CD4-positive, alpha-beta T cell treated with Interleukin-17A for 1 hour (primary cell): Measurements from ENCODE around the gene KNTC1.
"Not testable (repeated sequence)": the region's sequence is repeated elsewhere in the genome, so short reads cannot be mapped to it uniquely, and the experiment has no call there.

Experiments used
- DNase-seq: peaks from one replicate; pipeline ENCODE4 v3.0.0-alpha.2; 2020

The KNTC1 gene

GRCh38 chr12:122560138-122560537, 33.1 kb downstream of the KNTC1 start:
- DNase-seq: no peak

DNA sequence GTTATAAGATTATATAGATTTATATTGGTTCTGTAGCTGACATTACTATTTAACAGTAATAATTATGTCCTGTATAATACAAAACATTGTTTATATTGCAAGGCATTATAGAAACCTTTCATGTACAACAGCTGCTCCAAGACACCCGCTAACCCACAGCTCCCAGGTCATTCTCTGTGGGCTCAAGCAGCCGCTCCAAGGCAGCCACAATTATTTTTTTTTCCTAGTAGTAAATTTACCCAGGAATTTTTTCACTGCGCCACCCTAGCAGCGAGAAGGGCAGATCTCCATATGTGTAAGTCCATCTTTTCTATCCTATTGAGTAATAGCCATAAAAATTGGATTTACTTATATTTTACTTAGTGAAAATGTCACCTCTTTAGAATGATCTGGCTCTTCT, 36.3 kb downstream of the KNTC1 start:
- no peak for DNase-seq

DNA sequence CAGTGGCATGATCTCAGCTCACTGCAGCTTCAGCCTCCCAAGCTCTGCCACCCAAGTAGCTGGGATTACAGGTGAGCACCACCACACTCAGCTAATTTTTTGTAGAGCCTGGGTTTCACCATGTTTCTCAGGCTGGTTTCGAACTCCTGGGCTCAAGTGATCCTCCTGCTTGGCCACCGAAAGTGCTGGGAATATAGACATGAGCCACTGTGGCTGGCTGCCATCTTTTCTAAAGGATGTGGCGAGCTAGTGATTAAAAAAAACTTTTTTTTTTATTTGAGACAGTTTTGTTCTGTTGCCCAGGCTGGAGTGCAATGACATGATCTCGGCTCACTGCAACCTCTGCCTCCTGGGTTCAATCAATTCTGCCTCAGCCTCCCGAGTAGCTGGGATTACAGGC, 39.8 kb downstream of the KNTC1 start:
- not testable (repeated sequence) for DNase-seq

DNA sequence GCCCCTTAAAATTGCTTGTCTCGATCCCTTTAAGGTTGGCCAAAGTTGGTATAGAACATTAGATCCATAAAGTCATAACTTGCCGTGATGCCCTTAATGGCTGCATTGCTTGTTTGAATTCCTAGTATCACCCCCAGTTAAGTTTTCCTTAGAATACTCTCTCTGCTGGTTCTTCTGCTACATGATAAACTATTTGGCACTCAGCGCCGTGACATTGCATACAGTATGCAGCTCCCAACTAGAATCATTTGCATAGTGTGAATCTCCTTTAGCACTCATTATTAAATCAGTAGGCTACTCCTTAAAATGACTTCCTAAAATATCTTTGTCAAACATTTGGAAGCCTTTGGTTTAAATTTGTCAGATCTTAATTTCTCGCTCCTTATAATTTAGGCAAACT, 42.2 kb downstream of the KNTC1 start:
- DNase-seq: no peak

DNA sequence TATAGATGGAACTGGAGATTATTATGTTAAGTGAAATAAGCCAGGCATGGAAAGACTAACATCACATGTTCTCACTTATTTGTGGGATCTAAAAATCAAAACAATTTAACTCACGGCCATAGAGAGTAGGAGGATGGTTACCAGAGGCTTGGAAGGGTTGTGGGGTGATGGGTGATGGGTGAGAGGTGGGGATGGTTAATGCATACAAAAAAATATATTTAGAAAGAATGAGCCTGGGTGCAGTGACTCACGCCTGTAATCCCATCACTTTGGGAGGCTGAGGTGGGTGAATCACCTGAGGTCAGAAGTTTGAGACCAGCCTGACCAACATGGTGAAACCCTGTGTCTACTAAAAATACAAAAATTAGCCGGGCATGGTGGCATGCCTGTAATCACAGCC, 43.0 kb downstream of the KNTC1 start:
- not testable (repeated sequence) for DNase-seq

GRCh38 chr12:122571821-122572220, 44.8 kb downstream of the KNTC1 start:
- no peak for DNase-seq

DNA sequence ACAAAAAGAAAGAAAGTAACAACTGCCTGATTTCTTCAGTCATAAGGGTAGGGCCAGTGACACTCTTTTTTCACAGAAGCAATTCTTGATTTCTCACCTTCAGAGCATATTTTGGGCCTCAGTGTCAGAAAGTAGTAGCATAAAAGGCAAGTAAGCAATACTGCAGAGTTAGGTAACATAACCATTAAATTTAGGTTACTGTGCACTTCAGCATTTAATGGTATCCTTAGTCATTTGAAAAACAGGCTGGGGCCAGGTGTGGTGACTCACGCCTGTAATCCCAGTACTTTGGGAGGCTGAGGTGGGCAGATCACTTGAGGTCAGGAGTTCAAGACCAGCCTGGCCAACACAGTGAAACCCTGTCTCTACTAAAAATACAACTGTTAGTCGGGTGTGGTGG, 56.2 kb downstream of the KNTC1 start:
- DNase-seq: not testable (repeated sequence)

GRCh38 chr12:122584177-122584863, 57.3 kb downstream of the KNTC1 start:
- no peak for DNase-seq

- DNase-seq: no peak
Observed at GRCh38 chr12:122590990-122591389, 63.9 kb downstream of the KNTC1 start.

DNA sequence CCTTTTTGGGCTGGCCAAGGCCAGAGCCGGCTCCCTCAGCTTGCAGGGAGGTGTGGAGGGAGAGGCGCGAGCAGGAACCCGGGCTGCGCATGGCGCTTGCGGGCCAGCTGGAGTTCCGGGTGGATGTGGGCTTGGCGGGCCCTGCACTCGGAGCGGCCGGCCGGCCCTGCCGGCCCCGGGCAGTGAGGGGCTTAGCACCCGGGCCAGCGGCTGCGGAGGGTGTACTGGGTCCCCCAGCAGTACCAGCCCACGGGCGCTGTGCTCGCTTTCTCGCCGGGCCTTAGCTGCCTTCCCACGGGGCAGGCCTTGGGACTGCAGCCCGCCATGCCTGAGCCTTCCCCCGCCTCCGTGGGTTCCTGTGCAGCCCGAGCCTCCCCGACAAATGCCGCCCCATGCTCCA, 64.9 kb downstream of the KNTC1 start:
- not testable (repeated sequence) for DNase-seq

- not testable (repeated sequence) for DNase-seq
Observed at GRCh38 chr12:122592543-122592942, 65.5 kb downstream of the KNTC1 start.

GRCh38 chr12:122593910-122594309, 66.9 kb downstream of the KNTC1 start:
- DNase-seq: no peak

DNA sequence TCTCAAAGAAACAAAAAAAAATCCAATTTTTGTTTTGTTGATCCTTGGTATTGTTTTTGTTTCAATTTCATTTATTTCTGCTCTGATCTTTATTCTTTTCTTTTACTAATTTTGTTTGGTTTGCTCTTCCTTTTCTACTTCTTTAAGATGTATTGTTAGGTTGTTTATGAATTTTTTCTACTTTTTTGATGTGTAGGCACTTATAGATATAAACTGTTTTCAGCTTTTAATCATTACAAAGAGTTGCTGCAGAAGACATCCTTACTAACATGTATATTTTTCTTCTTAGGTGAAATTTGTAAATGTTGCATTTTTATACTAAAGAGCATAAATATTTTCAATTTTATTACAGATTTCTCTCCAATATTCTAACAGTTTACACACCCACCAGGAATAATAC, 69.8 kb downstream of the KNTC1 start:
- DNase-seq: no peak

DNA sequence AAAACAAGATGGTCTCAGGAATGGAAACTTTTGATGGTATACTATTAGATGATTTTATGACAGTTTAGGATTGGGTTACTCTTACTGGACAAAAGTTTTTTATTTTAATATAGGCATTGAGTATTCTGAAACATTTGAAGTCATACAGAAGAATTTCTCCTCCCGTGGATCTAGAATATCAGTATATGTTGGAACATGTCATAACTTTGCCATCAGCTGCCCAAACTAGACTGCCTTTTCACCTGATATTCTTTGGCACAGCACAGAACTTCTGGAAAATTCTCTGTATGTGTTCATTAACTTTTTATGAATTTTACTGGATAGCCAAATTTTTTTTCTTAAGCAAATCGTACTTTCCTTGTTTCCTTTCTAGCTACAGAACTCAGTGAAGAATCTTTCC, 75.4 kb downstream of the KNTC1 start:
- no peak for DNase-seq

DNA sequence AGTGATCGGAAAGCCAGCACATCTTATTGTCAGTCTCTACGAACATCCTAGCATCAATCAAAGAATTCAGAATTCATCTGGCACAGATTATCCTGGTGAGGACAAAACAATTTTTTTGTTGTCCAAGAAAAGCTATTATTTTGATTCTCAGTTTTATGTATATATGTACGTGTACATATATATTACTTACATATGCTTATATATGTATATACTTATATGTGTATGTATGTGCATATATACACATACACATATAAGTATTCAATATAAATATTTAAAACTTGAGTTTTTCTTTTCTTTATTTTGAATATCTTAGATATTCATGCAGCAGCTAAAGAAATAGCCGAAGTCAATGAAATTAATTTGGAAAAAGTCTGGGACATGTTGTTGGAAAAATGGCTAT, 77.9 kb downstream of the KNTC1 start:
- no peak for DNase-seq

DNA sequence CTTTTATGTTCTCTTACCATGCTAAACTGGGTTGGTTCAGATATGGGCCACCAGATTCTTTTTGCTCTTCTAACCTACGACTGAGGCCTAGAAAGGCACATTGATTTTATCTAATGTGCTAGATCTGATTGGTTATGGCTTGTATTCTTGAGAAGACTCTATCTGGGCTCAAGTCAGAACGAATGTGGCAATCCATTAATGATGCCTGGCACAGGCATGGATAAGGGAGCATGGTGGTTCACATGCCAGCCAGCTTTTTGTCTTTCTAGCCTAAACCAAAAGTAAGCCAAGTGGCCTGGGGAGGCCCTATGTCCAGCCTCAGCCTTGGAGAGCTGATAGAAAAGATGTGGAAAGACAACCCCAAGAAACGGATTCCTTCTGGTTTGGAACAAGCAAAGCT, 82.7 kb downstream of the KNTC1 start:
- DNase-seq: no peak

GRCh38 chr12:122610207-122610606, 83.2 kb downstream of the KNTC1 start:
- DNase-seq: no peak

- no peak for DNase-seq
Observed at GRCh38 chr12:122610911-122611310, 83.9 kb downstream of the KNTC1 start.

- DNase-seq: no peak
Observed at GRCh38 chr12:122614839-122615238, 87.8 kb downstream of the KNTC1 start.

- DNase-seq: no peak
Observed at GRCh38 chr12:122615780-122616179, 88.7 kb downstream of the KNTC1 start.

GRCh38 chr12:122635471-122635870, 108.4 kb downstream of the KNTC1 start:
- DNase-seq: no peak

GRCh38 chr12:122643207-122643805, 116.3 kb downstream of the KNTC1 start:
- no peak for DNase-seq

- DNase-seq: peak; percentile 43
Observed at GRCh38 chr12:122646517-122647217, 119.6 kb downstream of the KNTC1 start.

- no peak for DNase-seq
Observed at GRCh38 chr12:122651520-122652224, 124.6 kb downstream of the KNTC1 start.
